Endothelial cell of umbilical vein (primary cell): ENCODE data around the gene APOC1. TPM values are rescaled to one million over a fixed set of nuclear protein-coding genes. Genes with fewer than 3 reads are reported as not detected.

Experiments
- BruUV-seq: library from RNA; stranded (reverse); fragments of 400-500 nt; replicated peaks from 2 replicates; lab custom pipeline; 2021; lab: Mats Ljungman, UMichigan
- CTCF ChIA-PET: fragments of 300-600, 350-600 bp; sonication (Branson Sonifier 250); formaldehyde crosslinking; loops from one replicate; lab custom pipeline; 2021; ENCODE audit warnings: antibody characterized with exemption, inconsistent platforms; lab: Charles Lee
- POLR2A ChIA-PET: fragments of 300-600, 350-600 bp; sonication (Branson Sonifier 250); formaldehyde crosslinking; loops from one replicate; lab custom pipeline; 2021; ENCODE audit warnings: antibody characterized with exemption, inconsistent platforms; lab: Charles Lee
- DNase-seq: peaks from one replicate; pipeline ENCODE4 v3.0.0-alpha.2; 2011; ENCODE audit warnings: low read depth, low spot score
- FAIRE-seq: peaks from 2 replicates; lab custom pipeline; 2011; peaks lifted over from hg19 to GRCh38; lab: Jason Lieb, UNC
- H2AFZ ChIP-seq: 2 replicates; pipeline ENCODE4 v1.6.0; 2012; ENCODE audit warnings: low read depth, low read length, control low read depth, inconsistent platforms
- H3K27ac ChIP-seq: 2 replicates; pipeline ENCODE4 v1.5.1; 2011; ENCODE audit warnings: low read depth, mild to moderate bottlenecking, control low read depth, low read length, moderate library complexity; ENCODE audit not compliant: insufficient read depth
- H3K27me3 ChIP-seq, 2 experiments: 2 replicates each; pipeline versions ENCODE4 v1.6.0 to v1.6.1; 2011; ENCODE audit warnings: low read length in 2 of 2, mixed read lengths in 1 of 2; ENCODE audit not compliant: control insufficient read depth in 2 of 2, insufficient read depth in 2 of 2
- H3K36me3 ChIP-seq, 2 experiments: 2 replicates in 1 of 2; 3 replicates in 1 of 2; pipeline ENCODE4 v1.5.1; 2011; ENCODE audit warnings: low read length in 2 of 2, mild to moderate bottlenecking in 1 of 2, moderate library complexity in 1 of 2; ENCODE audit not compliant: control insufficient read depth in 2 of 2, insufficient read depth in 2 of 2; ENCODE audit errors: extremely low read depth in 1 of 2
- H3K4me1 ChIP-seq: 3 replicates; pipeline ENCODE4 v1.5.1; 2011; ENCODE audit warnings: mild to moderate bottlenecking, low read length; ENCODE audit not compliant: control insufficient read depth, insufficient read depth; ENCODE audit errors: extremely low read depth
- H3K4me2 ChIP-seq: 2 replicates; pipeline ENCODE4 v1.6.1; 2011; ENCODE audit warnings: low read length, control low read depth, mixed read lengths; ENCODE audit not compliant: insufficient read depth
- H3K4me3 ChIP-seq, 3 experiments: fragments of 200-600 bp in 1 of 3; sonication (generic), shearing (Covaris generic) in 1 of 3; replicated peaks in 1 of 3; 2 replicates each; pipeline ENCODE4 v1.5.1; 2011 to 2016; ENCODE audit warnings: control low read depth in 3 of 3, low read length in 3 of 3, mild to moderate bottlenecking in 2 of 3, inconsistent platforms in 1 of 3, low read depth in 1 of 3, moderate library complexity in 1 of 3; ENCODE audit not compliant: insufficient read depth in 1 of 3
- H3K79me2 ChIP-seq: 2 replicates; pipeline ENCODE4 v1.6.0; 2012; ENCODE audit warnings: low read length, inconsistent platforms; ENCODE audit not compliant: control insufficient read depth, insufficient read depth
- H3K9ac ChIP-seq: replicated peaks from 2 replicates; pipeline ENCODE3; 2011; ENCODE audit warnings: low read length, control low read depth; ENCODE audit not compliant: insufficient read depth; ENCODE audit errors: extremely low read depth
- H3K9me1 ChIP-seq: replicated peaks from 3 replicates; pipeline ENCODE4 v1.6.0; 2011; ENCODE audit warnings: mild to moderate bottlenecking, low read length; ENCODE audit not compliant: control insufficient read depth, insufficient read depth; ENCODE audit errors: extremely low read depth
- H3K9me3 ChIP-seq: replicated peaks from 2 replicates; pipeline ENCODE4 v1.5.1; 2012; ENCODE audit warnings: low read length, inconsistent platforms; ENCODE audit not compliant: control insufficient read depth, insufficient read depth
- H4K20me1 ChIP-seq: replicated peaks from 2 replicates; pipeline ENCODE3; 2011; ENCODE audit warnings: mild to moderate bottlenecking, low read length; ENCODE audit not compliant: control insufficient read depth, insufficient read depth; ENCODE audit errors: extremely low read depth
- CTCF ChIP-seq, 2 donors: IDR thresholded peaks; 1 replicate in 1 of 2; 2 replicates in 1 of 2; pipeline ENCODE4 v1.5.1; 2011; ENCODE audit warnings: low read length in 2 of 2, mild to moderate bottlenecking in 2 of 2, moderate library complexity in 2 of 2, control low read depth in 1 of 2, inconsistent platforms in 1 of 2, low read depth in 1 of 2; ENCODE audit not compliant: insufficient read depth in 1 of 2; ENCODE audit errors: extremely low read depth in 1 of 2
- EZH2 ChIP-seq: IDR thresholded peaks from 2 replicates; pipeline ENCODE4 v1.6.1; 2012; ENCODE audit warnings: borderline replicate concordance, low read depth, mild to moderate bottlenecking, moderate library complexity, low read length, inconsistent platforms; ENCODE audit not compliant: severe bottlenecking
- FOS ChIP-seq: IDR thresholded peaks from 2 replicates; pipeline ENCODE4 v1.6.1; 2011; ENCODE audit warnings: mild to moderate bottlenecking, low read length, moderate library complexity, borderline replicate concordance; ENCODE audit not compliant: insufficient read depth
- GATA2 ChIP-seq: IDR thresholded peaks from 2 replicates; pipeline ENCODE4 v1.7.0; 2011; ENCODE audit warnings: low read depth, mild to moderate bottlenecking, moderate library complexity, mixed read lengths, low read length; ENCODE audit not compliant: insufficient read length, insufficient read depth
- JUN ChIP-seq: IDR thresholded peaks from 2 replicates; pipeline ENCODE4 v1.6.1; 2011; ENCODE audit warnings: borderline replicate concordance, low read depth; ENCODE audit not compliant: insufficient read length, insufficient read depth
- MAX ChIP-seq: IDR thresholded peaks from 2 replicates; pipeline ENCODE4 v1.6.1; 2011; ENCODE audit not compliant: insufficient read depth, insufficient read length
- MYC ChIP-seq: IDR thresholded peaks from one replicate; pipeline ENCODE4 v1.6.1; 2011; ENCODE audit warnings: mild to moderate bottlenecking, low read depth, low read length
- POLR2A ChIP-seq: IDR thresholded peaks from 2 replicates; pipeline ENCODE4 v1.6.1; 2012; ENCODE audit warnings: low read depth, mild to moderate bottlenecking, control low read depth, low read length
- POLR2AphosphoS5 ChIP-seq: IDR thresholded peaks from 2 replicates; pipeline ENCODE4 v1.6.1; 2012; ENCODE audit warnings: low read depth, mild to moderate bottlenecking, control low read depth, low read length, moderate library complexity; ENCODE audit not compliant: insufficient read depth
- dilution Hi-C: fragments of 300-500 bp; cut with MboI; formaldehyde crosslinking; loops from one replicate; pipeline ENCODE4 v1.15.0; 2019; ENCODE audit warnings: low sequenced_read_pairs; ENCODE audit not compliant: extremely low pct_ligation_motif_present
- intact Hi-C: fragments of 100-400 bp; cut with micrococcal nuclease; formaldehyde crosslinking; loops from one replicate; pipeline ENCODE4 v1.10.0; 2022
- polyA plus RNA-seq, 4 experiments: library from polyadenylated mRNA; depleted of rRNA in 3 of 4; stranded (reverse) in 3 of 4; unstranded in 1 of 4; fragments of >200 nt; gene quantifications; 2 replicates each; pipeline versions ENCODE4 v1.2.1 to v1.2.3, GENCODE V29; 2011 to 2012; ENCODE audit warnings: missing spikeins in 1 of 4
- total RNA-seq: library from RNA; stranded (reverse); gene quantifications from 2 replicates; pipeline ENCODE4 v1.2.3, GENCODE V29; 2021

APOC1 gene
- total and polyA plus RNA-seq, 2 donors (not counting 3 experiments of a cell fraction or from before 2014, with no cell fraction given): 5.0 to 18.5 TPM

DNA sequence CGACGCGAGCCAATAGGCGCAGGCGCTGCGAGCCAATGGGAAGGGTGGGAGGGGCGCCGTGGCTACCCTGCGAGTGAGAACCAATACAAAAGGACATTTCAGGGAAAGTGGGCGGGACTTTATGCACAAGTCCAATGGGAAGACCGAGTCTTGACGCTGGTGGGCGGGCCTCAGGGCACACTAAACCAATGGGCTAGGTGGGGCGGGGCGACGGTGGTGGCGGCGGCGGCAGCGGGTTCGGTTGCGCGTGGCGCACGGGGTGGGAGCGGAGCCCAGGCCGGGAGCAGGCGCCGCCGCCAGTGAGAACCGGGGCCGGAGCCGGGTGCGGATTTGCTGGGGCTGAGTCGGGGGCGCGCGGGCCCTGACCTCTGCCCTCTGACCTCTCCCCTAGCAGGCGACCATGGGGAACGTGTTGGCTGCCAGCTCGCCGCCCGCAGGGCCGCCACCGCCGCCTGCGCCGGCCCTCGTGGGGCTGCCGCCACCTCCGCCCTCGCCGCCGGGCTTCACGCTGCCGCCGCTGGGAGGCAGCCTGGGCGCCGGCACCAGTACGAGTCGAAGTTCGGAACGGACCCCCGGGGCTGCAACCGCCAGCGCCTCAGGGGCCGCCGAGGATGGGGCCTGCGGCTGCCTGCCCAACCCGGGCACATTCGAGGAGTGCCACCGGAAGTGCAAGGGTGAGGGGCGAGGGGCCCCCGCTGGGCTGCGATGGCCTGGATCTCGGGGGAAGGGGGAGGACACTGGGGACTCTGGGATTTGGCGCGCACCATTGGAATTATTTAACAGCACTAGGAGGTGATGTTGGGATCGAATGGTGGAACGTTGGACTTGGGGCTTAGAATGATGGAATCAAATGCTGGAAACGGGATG, 23.2 kb upstream of the APOC1 start, which contains the start of gene TOMM40:
TOMM40 (plus strand) TSS at position 239 of the 867 bp plus-strand sequence; CDS start at position 401, 162 bp downstream.
- Histone ChIP-seq H3K27ac (peak within 1 kb of the TSS; percentile 65), H3K9ac (peak within 1 kb of the TSS; percentile 52), H3K4me2 (peak within 1 kb of the TSS; percentile 91), H3K9me1 (no peaks in the 10 kb centered on the region), H3K79me2 (peaks cover 33% of the 10 kb centered on the region), H3K4me3 (peak within 1 kb of the TSS; percentile 53 to 81 (median 77)), H4K20me1 (no peaks in the 10 kb centered on the region), H3K36me3 (peaks cover 9 to 38% of the 10 kb centered on the region in 2 experiments), H3K9me3 (no peaks in the 10 kb centered on the region), H2AFZ (no peak within 1 kb of the TSS), H3K4me1 (peaks cover 16% of the 10 kb centered on the region), H3K27me3 (no peaks in the 10 kb centered on the region)
- ChIA-PET CTCF (interaction anchor here (1.3 to 1.6 kb wide), 5 partner anchors 13 to 167 kb away, joined by 3 to 5 read pairs (median 4); no protein-coding TSS in a partner anchor), POLR2A (interaction anchor here (1.0 to 1.4 kb wide), 2 partner anchors 10 to 15 kb away, joined by 3 read pairs; no protein-coding TSS in a partner anchor)
- DNase-seq (no peak), FAIRE-seq (no peak)
- intact Hi-C loops: loop anchor here (2.0 to 5.0 kb wide), 3 partner anchors 20 to 172 kb away; no protein-coding TSS in a partner anchor
- peak; percentile 47 for TF ChIP-seq POLR2A
- TF ChIP-seq GATA2: no peak
- peak; percentile 86 for TF ChIP-seq POLR2AphosphoS5
- peak; percentile 2 for TF ChIP-seq MAX
- dilution Hi-C loops: no loop called here
- no TSS peak for BruUV-seq

GRCh38 chr19:44892932-44893331, 21.5 kb upstream of the APOC1 start:
- CTCF ChIA-PET: interaction anchor here (0.9 to 1.0 kb wide), 2 partner anchors 13 to 59 kb away, joined by 4 read pairs; partner anchors contain the start of gene APOE
- intact Hi-C loops: loop anchor here (5.0 kb wide), 1 partner anchor 111 kb away; no protein-coding TSS in a partner anchor
- peaks cover 9 to 40% of the 10 kb centered on the region in 2 experiments for H3K36me3 ChIP-seq

More at GRCh38 chr19:44892932-44893331, 21.5 kb upstream of the APOC1 start:
- BruUV-seq: no TSS peak
- Histone ChIP-seq H3K9ac (no peak overlapping the region), H3K79me2 (peaks cover 35% of the 10 kb centered on the region), H3K9me1 (no peaks in the 10 kb centered on the region), H3K4me2 (no peak overlapping the region), H3K27me3 (no peaks in the 10 kb centered on the region), H2AFZ (no peak overlapping the region), H3K4me3 (no peak overlapping the region), H4K20me1 (no peaks in the 10 kb centered on the region), H3K4me1 (peaks cover 16% of the 10 kb centered on the region), H3K9me3 (no peaks in the 10 kb centered on the region), H3K27ac (no peak overlapping the region)
- POLR2A ChIA-PET: no interaction called here
- FAIRE-seq (no peak), DNase-seq (no peak)
- no peak for TF ChIP-seq JUN
- TF ChIP-seq MYC: no peak
- TF ChIP-seq POLR2AphosphoS5: no peak
- no peak for TF ChIP-seq EZH2
- no peak for TF ChIP-seq GATA2
- no peak for TF ChIP-seq CTCF (IDR thresholded peaks at IDR 0.05; ENCODE audit: extremely low read depth in 1 of 2, insufficient read depth in 1 of 2, low read depth in 1 of 2, low read length in 2 of 2)
- no peak for TF ChIP-seq FOS
- no peak for TF ChIP-seq POLR2A
- TF ChIP-seq MAX: no peak
- dilution Hi-C loops: no loop called here
